Osteocyte (in vitro differentiated cells): ENCODE results near the gene MGLL. TPM values are rescaled to one million over a fixed set of nuclear protein-coding genes. Genes with fewer than 3 reads are reported as not detected.

Experiments
- DNase-seq: peaks from one replicate; pipeline ENCODE4 v3.0.0; 2021; ENCODE audit warnings: mixed read lengths; ENCODE audit not compliant: unreplicated experiment; ENCODE audit errors: extremely low spot score
- H3K27ac Mint-ChIP-seq: one replicate; pipeline ENCODE4 v1.8.0; 2021; ENCODE audit warnings: mild to moderate bottlenecking, mixed read lengths; ENCODE audit not compliant: unreplicated experiment
- H3K27me3 Mint-ChIP-seq: one replicate; pipeline ENCODE4 v1.8.0; 2021; ENCODE audit warnings: mixed read lengths; ENCODE audit not compliant: unreplicated experiment
- H3K36me3 Mint-ChIP-seq: one replicate; pipeline ENCODE4 v1.8.0; 2021; ENCODE audit warnings: mixed read lengths; ENCODE audit not compliant: unreplicated experiment
- H3K4me1 Mint-ChIP-seq: one replicate; pipeline ENCODE4 v1.8.0; 2021; ENCODE audit warnings: mixed read lengths; ENCODE audit not compliant: unreplicated experiment
- H3K4me3 Mint-ChIP-seq: one replicate; pipeline ENCODE4 v1.8.0; 2021; ENCODE audit warnings: mild to moderate bottlenecking, moderate library complexity, mixed read lengths; ENCODE audit not compliant: unreplicated experiment
- H3K9me3 Mint-ChIP-seq: one replicate; pipeline ENCODE4 v1.8.0; 2021; ENCODE audit warnings: mixed read lengths; ENCODE audit not compliant: unreplicated experiment
- total RNA-seq: library from RNA; stranded (reverse); gene quantifications from 2 replicates; pipeline ENCODE4 v1.2.1, GENCODE V29; 2021
- TF ChIP-seq, protein P1 (sequence below): fragments of 200-600 bp; sonication (generic); IDR thresholded peaks from 2 replicates; pipeline ENCODE4 v1.5.0; 2021; ENCODE audit warnings: antibody characterized with exemption, mild to moderate bottlenecking, moderate library complexity

Gene MGLL
- total RNA-seq, 1 donor from 2014 or later = 112 TPM

DNA sequence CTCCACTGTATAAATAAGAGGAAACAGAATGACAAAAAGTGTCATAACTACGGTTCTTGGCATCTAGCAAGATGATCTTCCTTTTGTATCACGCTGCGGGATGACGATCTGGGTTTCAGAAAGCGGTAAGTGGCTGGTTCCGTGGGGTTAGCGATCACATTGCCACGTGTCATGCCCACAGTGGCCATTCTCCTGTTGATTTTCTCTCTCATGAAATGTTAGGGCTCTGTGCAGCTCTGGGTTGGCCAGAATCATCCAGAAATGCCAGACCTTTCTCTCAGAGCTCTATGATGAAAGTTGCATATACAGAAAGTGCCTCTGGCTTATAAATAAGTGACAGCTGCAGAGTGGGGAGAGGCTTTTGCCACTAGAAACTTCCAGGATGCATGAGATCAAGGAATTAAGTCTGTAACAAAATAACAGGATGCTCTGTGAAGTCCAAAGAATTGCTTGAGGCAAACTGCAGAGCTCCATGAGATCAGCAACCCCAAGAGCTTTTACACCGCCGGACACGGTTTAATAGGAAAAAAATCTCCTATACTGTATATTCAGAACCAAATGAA lies 78.0 kb downstream of the MGLL start:
- H3K4me1 Mint-ChIP-seq = peaks cover 82% of the 10 kb centered on the region

DNA sequence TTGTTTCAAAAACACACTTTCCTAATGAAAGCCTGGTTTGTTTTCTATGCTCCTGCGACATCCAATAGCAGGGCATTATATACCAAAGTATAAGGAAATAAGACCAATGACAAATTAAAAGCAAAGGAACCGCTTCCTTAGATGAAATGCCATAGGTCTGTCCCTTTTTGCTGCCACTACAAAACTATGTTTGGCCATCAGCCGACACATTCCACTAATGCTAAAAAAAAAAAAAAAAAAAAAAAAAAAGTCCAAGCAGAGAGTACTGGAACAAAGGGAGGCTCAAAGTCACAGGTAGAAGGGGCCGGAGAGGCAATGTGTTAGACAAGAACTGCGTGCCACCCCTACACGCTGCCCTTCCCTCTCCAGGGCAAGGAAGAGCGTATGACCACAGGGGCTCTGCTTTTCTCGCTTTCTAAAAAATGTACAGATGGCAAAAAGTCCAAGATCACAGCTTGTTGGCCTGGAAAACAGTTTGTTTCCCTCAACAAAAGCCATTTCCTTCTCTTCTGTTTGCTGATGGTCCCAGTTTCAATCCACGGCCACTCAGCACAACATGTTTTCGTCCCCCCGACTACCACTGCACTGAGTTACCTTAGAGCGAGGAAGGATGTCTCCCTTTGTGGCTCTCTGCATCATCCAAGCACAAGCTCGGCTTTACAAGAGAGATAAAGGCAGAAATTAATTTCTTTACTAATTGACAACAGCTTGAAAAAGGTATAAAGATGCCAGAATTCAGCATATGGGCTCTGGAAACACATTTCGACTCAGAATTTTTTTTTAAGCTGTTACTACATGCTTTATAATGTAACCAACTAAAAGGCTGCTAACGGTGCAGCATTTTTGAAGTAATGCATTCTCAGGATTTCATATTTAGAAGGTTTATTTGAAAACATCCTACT lies 78.7 kb downstream of the MGLL start:
- DNase-seq = no peak
- TF ChIP-seq, protein P1, sequence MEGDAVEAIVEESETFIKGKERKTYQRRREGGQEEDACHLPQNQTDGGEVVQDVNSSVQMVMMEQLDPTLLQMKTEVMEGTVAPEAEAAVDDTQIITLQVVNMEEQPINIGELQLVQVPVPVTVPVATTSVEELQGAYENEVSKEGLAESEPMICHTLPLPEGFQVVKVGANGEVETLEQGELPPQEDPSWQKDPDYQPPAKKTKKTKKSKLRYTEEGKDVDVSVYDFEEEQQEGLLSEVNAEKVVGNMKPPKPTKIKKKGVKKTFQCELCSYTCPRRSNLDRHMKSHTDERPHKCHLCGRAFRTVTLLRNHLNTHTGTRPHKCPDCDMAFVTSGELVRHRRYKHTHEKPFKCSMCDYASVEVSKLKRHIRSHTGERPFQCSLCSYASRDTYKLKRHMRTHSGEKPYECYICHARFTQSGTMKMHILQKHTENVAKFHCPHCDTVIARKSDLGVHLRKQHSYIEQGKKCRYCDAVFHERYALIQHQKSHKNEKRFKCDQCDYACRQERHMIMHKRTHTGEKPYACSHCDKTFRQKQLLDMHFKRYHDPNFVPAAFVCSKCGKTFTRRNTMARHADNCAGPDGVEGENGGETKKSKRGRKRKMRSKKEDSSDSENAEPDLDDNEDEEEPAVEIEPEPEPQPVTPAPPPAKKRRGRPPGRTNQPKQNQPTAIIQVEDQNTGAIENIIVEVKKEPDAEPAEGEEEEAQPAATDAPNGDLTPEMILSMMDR = no peak
- Mint-ChIP-seq H3K36me3 (peaks cover 4% of the 10 kb centered on the region), H3K27ac (peak overlapping the region; percentile 83), H3K9me3 (no peaks in the 10 kb centered on the region), H3K4me3 (no peak overlapping the region), H3K4me1 (peaks cover 81% of the 10 kb centered on the region), H3K27me3 (no peaks in the 10 kb centered on the region)

More for the DNA sequence above, 78.0 kb downstream of the MGLL start:
- Mint-ChIP-seq H3K9me3 (no peaks in the 10 kb centered on the region), H3K4me3 (no peak overlapping the region), H3K27ac (peak overlapping the region; percentile 83), H3K36me3 (peaks cover 4% of the 10 kb centered on the region), H3K27me3 (no peaks in the 10 kb centered on the region)
- TF ChIP-seq, protein P1 = no peak
- no peak for DNase-seq

DNA sequence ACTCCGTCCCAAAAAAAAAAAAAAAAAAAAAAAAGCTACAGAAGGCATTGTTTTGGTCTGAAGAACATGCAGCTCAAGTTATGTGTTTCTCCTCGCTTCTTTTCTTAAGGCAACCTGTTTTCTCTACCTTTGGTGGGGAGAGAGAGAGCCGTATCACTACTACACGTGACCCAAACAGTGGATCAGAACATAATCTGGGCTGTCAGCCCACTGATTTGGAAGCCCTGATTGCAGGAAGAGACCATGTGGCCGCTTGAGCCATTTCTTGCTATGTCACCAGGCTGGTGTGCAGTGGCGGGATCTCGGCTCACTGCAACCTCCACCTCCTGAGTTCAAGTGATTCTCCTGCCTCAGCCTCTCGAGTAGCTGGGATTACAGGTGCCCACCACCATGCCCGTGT lies 79.7 kb downstream of the MGLL start:
- H3K4me3 Mint-ChIP-seq = no peak overlapping the region
- H3K9me3 Mint-ChIP-seq = no peaks in the 10 kb centered on the region
- no peak for DNase-seq
- TF ChIP-seq, protein P1 = no peak
- H3K27ac Mint-ChIP-seq = no peak overlapping the region
- H3K36me3 Mint-ChIP-seq = peaks cover 4% of the 10 kb centered on the region
- H3K4me1 Mint-ChIP-seq = peaks cover 80% of the 10 kb centered on the region
- no peaks in the 10 kb centered on the region for H3K27me3 Mint-ChIP-seq

DNA sequence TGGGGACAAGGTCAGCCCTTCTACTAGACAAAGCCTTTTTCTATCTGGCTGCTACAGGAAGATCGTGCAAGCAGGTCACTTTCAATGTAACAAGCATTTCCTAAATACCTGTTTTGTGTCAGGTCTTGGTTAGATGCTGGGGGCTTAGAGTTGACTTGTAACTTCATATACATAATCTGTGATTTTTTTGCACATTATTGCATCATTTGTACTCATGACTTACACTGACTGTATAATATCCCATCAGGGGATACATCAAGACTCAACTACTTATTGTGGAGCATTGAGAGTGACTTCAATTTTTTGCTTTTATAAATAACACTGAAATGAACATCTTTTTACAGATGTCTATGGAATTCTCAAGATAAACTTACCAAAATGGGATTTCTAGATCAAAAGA lies 80.6 kb downstream of the MGLL start:
- Mint-ChIP-seq H3K9me3 (no peaks in the 10 kb centered on the region), H3K27ac (no peak overlapping the region), H3K27me3 (no peaks in the 10 kb centered on the region), H3K36me3 (peaks cover 4% of the 10 kb centered on the region), H3K4me3 (no peak overlapping the region), H3K4me1 (peaks cover 73% of the 10 kb centered on the region)
- TF ChIP-seq, protein P1 = no peak
- no peak for DNase-seq

DNA sequence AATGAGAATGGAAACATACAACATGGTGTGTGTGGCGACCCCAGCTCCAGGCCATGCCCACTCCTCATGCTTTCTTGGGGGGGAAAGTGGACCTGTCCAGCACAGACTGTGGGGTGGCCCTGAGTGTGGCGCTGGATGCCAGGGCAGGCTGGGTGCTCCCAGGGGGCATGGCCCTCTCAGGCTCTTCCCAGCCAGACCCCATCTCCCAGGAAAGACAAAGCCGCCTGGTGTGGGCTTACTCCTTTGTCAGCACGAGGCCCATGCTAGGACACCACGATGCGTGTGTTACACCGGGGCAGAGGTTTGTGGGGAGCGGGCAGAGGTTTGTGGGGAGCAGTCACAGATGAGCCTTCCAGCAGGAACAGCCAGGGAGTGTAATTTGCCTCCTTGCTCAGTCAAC lies 81.1 kb downstream of the MGLL start:
- Mint-ChIP-seq H3K4me3 (no peak overlapping the region), H3K36me3 (peaks cover 5% of the 10 kb centered on the region), H3K9me3 (no peaks in the 10 kb centered on the region), H3K27me3 (no peaks in the 10 kb centered on the region), H3K4me1 (peaks cover 72% of the 10 kb centered on the region), H3K27ac (peak overlapping the region; percentile 38)
- TF ChIP-seq, protein P1 = no peak
- DNase-seq = no peak
